H9 (cell line): ENCODE data around the gene SKIC2. TPM values are rescaled to one million over a fixed set of nuclear protein-coding genes. Genes with fewer than 3 reads are reported as not detected.

Experiments used
- DNase-seq: peaks from one replicate; pipeline ENCODE4 v3.0.0-alpha.2; 2017
- H2AFZ ChIP-seq: one replicate; pipeline ENCODE4 v1.6.1; 2013; ENCODE audit warnings: mild to moderate bottlenecking, low read length, control low read depth, moderate library complexity
- H2AK5ac ChIP-seq: 2 replicates; pipeline ENCODE4 v1.6.1; 2013; ENCODE audit warnings: low read length, control low read depth, mixed read lengths; ENCODE audit not compliant: insufficient read length
- H2BK120ac ChIP-seq: one replicate; pipeline ENCODE4 v1.6.1; 2013; ENCODE audit warnings: low read depth, mild to moderate bottlenecking, low read length, control low read depth, inconsistent platforms; ENCODE audit not compliant: poor library complexity, severe bottlenecking
- H2BK12ac ChIP-seq: 2 replicates; pipeline ENCODE4 v1.6.1; 2013; ENCODE audit warnings: low read length, control low read depth, mixed read lengths, low read depth; ENCODE audit not compliant: insufficient read length
- H2BK15ac ChIP-seq: 2 replicates; pipeline ENCODE4 v1.6.1; 2013; ENCODE audit warnings: low read depth, low read length, control low read depth
- H2BK20ac ChIP-seq: one replicate; pipeline ENCODE4 v1.6.1; 2013; ENCODE audit warnings: low read depth, mild to moderate bottlenecking, low read length, control low read depth, inconsistent platforms; ENCODE audit not compliant: poor library complexity, severe bottlenecking
- H2BK5ac ChIP-seq: 2 replicates; pipeline ENCODE4 v1.6.1; 2013; ENCODE audit warnings: low read length, control low read depth, mixed read lengths; ENCODE audit not compliant: insufficient read length
- H3K14ac ChIP-seq: 2 replicates; pipeline ENCODE4 v1.6.1; 2013; ENCODE audit warnings: low read length, control low read depth; ENCODE audit not compliant: insufficient read depth
- H3K18ac ChIP-seq: 2 replicates; pipeline ENCODE4 v1.6.1; 2013; ENCODE audit warnings: low read depth, mild to moderate bottlenecking, mixed read lengths, low read length, control low read depth; ENCODE audit not compliant: insufficient read length
- H3K23ac ChIP-seq: 2 replicates; pipeline ENCODE4 v1.6.1; 2013; ENCODE audit warnings: low read length, control low read depth, mixed read lengths, low read depth; ENCODE audit not compliant: insufficient read length
- H3K23me2 ChIP-seq: 2 replicates; pipeline ENCODE4 v1.6.1; 2013; ENCODE audit warnings: low read depth, mild to moderate bottlenecking, mixed read lengths, low read length, control low read depth; ENCODE audit not compliant: insufficient read length, poor library complexity, severe bottlenecking
- H3K27ac ChIP-seq: 2 replicates; pipeline ENCODE4 v1.5.1; 2013; ENCODE audit warnings: low read length, control low read depth, mixed read lengths, low read depth; ENCODE audit not compliant: insufficient read length
- H3K27me3 ChIP-seq: 2 replicates; pipeline ENCODE4 v1.6.1; 2013; ENCODE audit warnings: low read length, control low read depth, inconsistent platforms; ENCODE audit not compliant: insufficient read depth
- H3K4ac ChIP-seq: 2 replicates; pipeline ENCODE4 v1.6.1; 2013; ENCODE audit warnings: low read depth, mild to moderate bottlenecking, control low read depth, inconsistent platforms, low read length, moderate library complexity
- H3K4me1 ChIP-seq: 2 replicates; pipeline ENCODE4 v1.6.1; 2013; ENCODE audit warnings: low read length, control low read depth, inconsistent platforms; ENCODE audit not compliant: insufficient read depth
- H3K4me2 ChIP-seq: 2 replicates; pipeline ENCODE4 v1.6.1; 2013; ENCODE audit warnings: low read length, control low read depth, mixed read lengths; ENCODE audit not compliant: insufficient read length, insufficient read depth
- H3K56ac ChIP-seq: 2 replicates; pipeline ENCODE4 v1.6.1; 2013; ENCODE audit warnings: low read depth, mild to moderate bottlenecking, mixed read lengths, low read length, control low read depth; ENCODE audit not compliant: insufficient read length
- H3K79me1 ChIP-seq: 2 replicates; pipeline ENCODE4 v1.6.1; 2013; ENCODE audit warnings: low read depth, mild to moderate bottlenecking, moderate library complexity, low read length, control low read depth, inconsistent platforms; ENCODE audit not compliant: insufficient read depth, poor library complexity, severe bottlenecking
- H3K79me2 ChIP-seq: 2 replicates; pipeline ENCODE4 v1.6.1; 2013; ENCODE audit warnings: low read length, control low read depth, inconsistent platforms; ENCODE audit not compliant: insufficient read depth
- H3K9ac ChIP-seq: 2 replicates; pipeline ENCODE4 v1.6.1; 2013; ENCODE audit warnings: low read length, control low read depth, mixed read lengths; ENCODE audit not compliant: insufficient read length; ENCODE audit errors: extremely low read depth
- H3K9me3 ChIP-seq: one replicate; pipeline ENCODE4 v1.6.1; 2013; ENCODE audit warnings: low read depth, low read length, inconsistent platforms; ENCODE audit not compliant: control insufficient read depth
- H3T11ph ChIP-seq: one replicate; pipeline ENCODE4 v1.6.1; 2013; ENCODE audit warnings: mild to moderate bottlenecking, low read length, control low read depth, inconsistent platforms
- H4K20me1 ChIP-seq: one replicate; pipeline ENCODE4 v1.6.1; 2013; ENCODE audit not compliant: control insufficient read depth, insufficient read length, insufficient read depth
- H4K5ac ChIP-seq: 2 replicates; pipeline ENCODE4 v1.6.1; 2013; ENCODE audit warnings: low read depth, mild to moderate bottlenecking, mixed read lengths, low read length, control low read depth; ENCODE audit not compliant: insufficient read length
- H4K8ac ChIP-seq: replicated peaks from 2 replicates; pipeline ENCODE4 v1.6.1; 2013; ENCODE audit warnings: low read length, control low read depth, mixed read lengths, low read depth; ENCODE audit not compliant: insufficient read length
- H4K91ac ChIP-seq: 2 replicates; pipeline ENCODE4 v1.6.1; 2013; ENCODE audit warnings: low read depth, mild to moderate bottlenecking, moderate library complexity, mixed read lengths, low read length, control low read depth; ENCODE audit not compliant: insufficient read length
- H3K27ac Mint-ChIP-seq, 3 experiments: 2 replicates in 2 of 3; 3 replicates in 1 of 3; pipeline ENCODE4 v1.8.0; 2020 to 2021; ENCODE audit warnings: mixed read lengths in 3 of 3, mild to moderate bottlenecking in 1 of 3, moderate library complexity in 1 of 3
- H3K27me3 Mint-ChIP-seq: 2 replicates; pipeline ENCODE4 v1.8.0; 2021; ENCODE audit warnings: low read depth, mild to moderate bottlenecking, moderate library complexity, mixed read lengths
- H3K36me3 Mint-ChIP-seq, 3 experiments: 2 replicates in 2 of 3; 3 replicates in 1 of 3; pipeline ENCODE4 v1.8.0; 2020 to 2021; ENCODE audit warnings: low read depth in 3 of 3, mixed read lengths in 3 of 3; ENCODE audit not compliant: insufficient read depth in 1 of 3
- H3K4me1 Mint-ChIP-seq, 2 experiments: 2 replicates each; pipeline ENCODE4 v1.8.0; 2020; ENCODE audit warnings: mixed read lengths in 2 of 2
- H3K4me3 Mint-ChIP-seq, 2 experiments: 2 replicates in 1 of 2; 3 replicates in 1 of 2; pipeline ENCODE4 v1.8.0; 2020 to 2021; ENCODE audit warnings: mild to moderate bottlenecking in 2 of 2, mixed read lengths in 2 of 2, moderate library complexity in 1 of 2
- H3K9me3 Mint-ChIP-seq, 2 experiments: 2 replicates in 1 of 2; 3 replicates in 1 of 2; pipeline ENCODE4 v1.8.0; 2020; ENCODE audit warnings: mild to moderate bottlenecking in 2 of 2, mixed read lengths in 2 of 2, moderate library complexity in 1 of 2
- CTCF ChIP-seq: fragments of 200-600 bp; sonication (generic); conservative IDR thresholded peaks from 3 replicates; pipeline ENCODE4 v1.8.0; 2021; ENCODE audit warnings: antibody characterized with exemption, mild to moderate bottlenecking
- WGBS: extraction: QIAGEN DNeasy Blood & Tissue Kit; methylation state at CpG from one replicate; pipeline ENCODE4 v1.1.7; 2013; ENCODE audit warnings: missing lambda C conversion rate, low lambda C conversion rate, mixed read lengths; ENCODE audit not compliant: insufficient read length; ENCODE audit errors: extremely low coverage; 5-methylcytosine and 5-hydroxymethylcytosine counted together
- total RNA-seq: library from RNA; stranded (reverse); gene quantifications from 2 replicates; pipeline ENCODE4 v1.2.1, GENCODE V29; 2021

Gene SKIC2
- total RNA-seq, 1 experiment from 2014 or later = 86.2 TPM

- H3K79me2 ChIP-seq = no peaks in the 10 kb centered on the region
- H3K56ac ChIP-seq = no peak overlapping the region
- H4K8ac ChIP-seq = no peak overlapping the region
- H3K9me3 Mint-ChIP-seq = no peaks in the 10 kb centered on the region; a peak in 1 of 5 replicates
- H2BK120ac ChIP-seq = no peak overlapping the region
- no peaks in the 10 kb centered on the region for H3K9me3 ChIP-seq
- H3K18ac ChIP-seq = no peak overlapping the region
- H3K36me3 Mint-ChIP-seq = no peaks in the 10 kb centered on the region
- no peak overlapping the region for H2AFZ ChIP-seq
- no peak overlapping the region for H3T11ph ChIP-seq
- no peaks in the 10 kb centered on the region for H3K27me3 ChIP-seq
- H3K79me1 ChIP-seq = no peaks in the 10 kb centered on the region
- H3K27ac ChIP-seq = no peak overlapping the region
- DNase-seq = no peak
- H3K4me3 Mint-ChIP-seq = no peak overlapping the region
- H3K27ac Mint-ChIP-seq = no peak overlapping the region; a peak in 2 of 7 replicates
- no peak overlapping the region for H2BK12ac ChIP-seq
- H3K23me2 ChIP-seq = no peaks in the 10 kb centered on the region
- no peak overlapping the region for H4K91ac ChIP-seq
- H4K20me1 ChIP-seq = no peaks in the 10 kb centered on the region
- H3K27me3 Mint-ChIP-seq = peaks cover 3% of the 10 kb centered on the region; the same call in 1 of the 2 replicates
- no peak for TF ChIP-seq CTCF
- no peaks in the 10 kb centered on the region for H3K4me1 ChIP-seq
- no peak overlapping the region for H3K9ac ChIP-seq
- no peak overlapping the region for H3K4ac ChIP-seq
- H2BK5ac ChIP-seq = no peak overlapping the region
- H2BK20ac ChIP-seq = no peak overlapping the region
- no peak overlapping the region for H3K23ac ChIP-seq
- H2BK15ac ChIP-seq = no peak overlapping the region
- WGBS = no CpG with 5 or more reads among the region's 2 CpGs
- H3K4me2 ChIP-seq = no peak overlapping the region
- H3K4me1 Mint-ChIP-seq = 0 out of 4 replicates have a peak, but pooled peaks cover 0 to 2% of the 10 kb centered on the region in 2 experiments
- H4K5ac ChIP-seq = no peak overlapping the region
- H3K14ac ChIP-seq = no peak overlapping the region
- no peak overlapping the region for H2AK5ac ChIP-seq
These were observed 38.2 kb upstream of the SKIC2 start for GRCh38 chr6:31920811-31921210.
